ENCODE measurements around the gene PAX7. TPM values are rescaled to one million over a fixed set of nuclear protein-coding genes. Genes with fewer than 3 reads are reported as not detected.

Gene PAX7
- polyA plus RNA-seq, 1 donor, result 44.5 TPM

- DNase-seq (ENCODE audit: low read depth), result no peak
Measured at GRCh38 chr1:18640228-18641004, 9.8 kb downstream of the PAX7 start.

DNA sequence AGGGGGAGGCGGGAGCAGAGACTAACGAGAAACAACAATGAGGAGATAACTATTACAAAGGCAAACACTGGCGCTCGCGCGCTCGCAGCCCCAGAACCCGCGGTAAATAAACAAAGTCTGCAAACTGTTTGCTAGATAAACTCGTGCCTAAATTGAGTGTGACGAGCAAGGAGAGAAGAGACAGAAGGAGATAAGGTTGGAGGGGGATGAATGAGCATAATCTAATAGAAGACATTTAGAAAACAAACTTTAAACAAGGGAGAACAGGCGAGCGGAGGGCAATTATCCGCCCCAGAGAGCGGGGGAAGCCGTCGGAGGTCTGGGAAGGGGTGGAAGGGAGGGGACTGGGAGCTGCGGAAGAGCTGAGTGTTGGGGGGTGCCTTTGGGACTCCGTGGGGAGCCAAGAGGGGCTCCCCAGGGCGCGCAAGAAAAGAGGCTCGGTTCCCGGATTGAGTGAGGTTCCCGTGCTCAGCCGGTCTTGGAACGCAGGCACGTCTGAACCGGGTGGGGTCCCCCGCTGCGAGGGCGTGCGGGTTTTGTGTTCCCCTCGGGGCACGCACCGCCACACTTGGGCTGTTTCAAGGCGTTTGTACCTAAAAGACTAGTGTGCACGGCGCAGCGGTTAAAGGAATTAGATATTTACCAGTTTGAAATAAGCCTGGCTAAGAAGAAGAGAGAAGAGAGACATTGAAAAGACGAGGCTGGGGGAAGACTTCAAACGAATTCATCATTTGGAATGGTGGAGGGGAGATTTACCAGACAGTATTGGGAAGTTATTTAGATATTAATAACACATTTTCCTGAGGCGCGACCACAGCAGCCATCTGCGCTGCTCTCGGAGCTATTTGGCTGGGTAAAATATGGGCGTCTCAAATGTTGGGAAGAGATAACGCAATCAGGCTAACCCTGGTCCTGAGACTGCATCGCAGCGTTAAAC, 10.6 kb downstream of the PAX7 start:
- DNase-seq (ENCODE audit: low read depth), result no peak

DNA sequence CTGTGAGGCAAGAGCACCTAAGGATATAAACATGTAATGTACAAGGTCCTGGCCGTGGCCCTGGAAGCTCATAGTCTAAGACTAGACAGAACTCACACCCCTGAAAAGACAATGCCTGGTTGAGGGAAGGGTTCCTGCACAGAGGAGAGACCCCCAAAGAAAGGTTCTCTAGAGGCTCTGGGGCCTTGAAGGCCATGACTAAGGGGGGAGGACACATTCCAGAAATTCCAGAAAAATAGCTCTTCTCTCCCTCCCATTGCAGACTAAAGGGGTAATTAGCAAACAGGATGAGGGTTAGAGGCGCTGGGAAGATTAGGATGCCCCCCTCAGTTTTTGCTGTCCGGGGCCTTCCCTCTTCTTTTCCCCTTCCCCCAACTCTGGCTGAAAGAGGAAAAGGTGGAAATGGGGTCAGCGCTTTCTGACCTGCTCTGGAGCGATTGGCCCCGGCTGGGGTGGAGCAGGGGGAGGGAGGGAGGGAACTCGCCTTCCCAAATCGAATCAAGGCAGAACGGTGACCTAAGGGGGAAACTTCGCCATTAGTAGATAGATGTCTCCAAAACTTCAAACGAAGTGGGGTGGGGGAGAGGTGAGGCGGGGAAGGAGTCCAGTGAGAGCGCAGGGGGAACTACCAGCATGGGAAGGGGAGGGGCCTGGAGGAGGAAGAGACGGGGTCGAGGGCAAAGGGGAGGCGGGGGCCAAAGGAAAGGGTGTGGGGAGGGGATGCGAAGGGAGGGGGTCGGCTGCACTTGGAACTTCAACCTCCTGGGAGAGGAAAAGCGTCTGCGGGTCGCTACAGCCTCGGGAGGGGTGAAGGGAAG, 11.8 kb downstream of the PAX7 start:
- DNase-seq (ENCODE audit: low read depth), result no peak

DNA sequence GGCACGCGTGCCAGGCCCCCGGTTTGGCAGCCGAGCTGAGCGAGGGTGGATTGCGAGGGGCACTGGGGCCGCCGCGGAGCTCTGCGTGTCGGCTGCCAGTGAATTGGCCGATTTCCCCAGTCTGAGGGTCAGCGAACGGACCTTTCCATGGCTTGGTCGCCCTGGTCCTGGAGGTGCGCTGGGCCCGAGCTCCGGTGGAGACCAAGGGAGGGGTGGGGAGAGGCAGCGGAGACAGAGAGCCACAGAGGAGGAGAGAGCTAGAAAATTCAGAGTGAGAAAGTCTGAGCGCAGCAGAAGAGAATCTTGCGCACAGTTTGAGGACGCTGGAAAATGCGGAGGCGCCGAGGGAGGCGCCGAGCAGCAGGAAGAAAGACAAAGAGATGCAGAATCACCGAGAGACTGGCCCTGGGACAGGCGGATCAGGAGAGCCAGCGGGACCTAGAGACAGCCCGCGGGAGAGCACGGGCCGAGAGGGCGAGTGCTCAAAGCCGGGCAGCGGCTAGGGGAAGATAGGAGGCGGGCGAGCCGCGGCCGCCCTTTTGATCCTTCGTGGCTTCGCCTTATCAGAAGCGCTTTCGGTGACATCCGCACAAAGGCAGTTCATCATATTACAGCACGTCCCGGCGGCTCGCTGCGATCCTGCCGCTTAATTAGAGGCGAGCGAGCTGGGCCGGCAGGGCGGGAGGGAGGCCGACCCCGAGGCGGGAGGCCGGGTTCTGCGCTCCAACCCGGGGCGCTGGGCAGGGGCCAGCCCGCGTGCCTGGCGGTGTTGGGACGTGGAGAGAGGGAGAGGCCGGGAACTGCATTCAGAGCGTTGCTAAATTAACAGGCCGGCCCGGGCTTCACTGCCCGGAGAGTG, 12.7 kb downstream of the PAX7 start:
- no peak for DNase-seq (ENCODE audit: low read depth)

DNA sequence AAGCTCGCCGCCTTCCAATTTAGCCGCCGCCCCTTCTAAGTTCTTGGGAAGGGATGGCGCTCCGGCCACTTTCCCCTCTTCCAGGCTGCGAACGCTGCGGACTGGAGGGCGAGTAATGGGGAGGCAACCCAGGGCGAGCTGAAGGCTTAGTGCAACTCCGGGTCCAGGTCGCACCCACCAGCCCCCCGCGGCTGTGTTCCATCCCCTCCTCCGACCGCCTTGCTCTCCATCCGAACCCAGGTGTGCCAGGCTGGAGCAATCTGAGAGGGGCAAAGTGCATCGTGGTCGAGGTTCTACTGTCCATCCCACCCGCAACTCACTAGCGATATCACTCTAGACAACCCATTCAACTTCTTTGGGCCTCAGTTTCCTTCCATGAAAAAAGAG, 13.4 kb downstream of the PAX7 start:
- no peak for DNase-seq (ENCODE audit: low read depth)

- DNase-seq (ENCODE audit: low read depth), result no peak
Measured at GRCh38 chr1:18644446-18644845, 13.8 kb downstream of the PAX7 start.

GRCh38 chr1:18644973-18645746, 14.5 kb downstream of the PAX7 start:
- no peak for DNase-seq (ENCODE audit: low read depth)

DNA sequence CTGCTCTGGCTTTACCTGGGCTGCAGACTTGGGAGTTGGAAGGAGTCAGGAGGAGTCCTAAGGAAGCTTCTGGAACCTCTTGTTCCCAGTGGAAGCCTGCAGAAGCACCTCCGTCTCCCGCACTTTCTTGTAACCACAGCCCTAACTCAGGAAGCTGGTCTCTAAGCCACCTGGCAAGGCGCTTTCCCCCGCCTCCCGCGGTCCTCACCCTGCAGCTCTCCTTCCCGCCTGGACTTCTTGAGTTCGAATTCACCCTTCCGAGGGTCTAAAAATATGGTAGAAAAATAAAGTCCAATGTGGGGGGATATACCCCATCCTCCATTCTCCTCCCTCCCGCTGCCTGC, 15.1 kb downstream of the PAX7 start:
- DNase-seq (ENCODE audit: low read depth), result no peak

- no peak for DNase-seq (ENCODE audit: low read depth)
Measured at GRCh38 chr1:18646091-18646785, 15.6 kb downstream of the PAX7 start.

DNA sequence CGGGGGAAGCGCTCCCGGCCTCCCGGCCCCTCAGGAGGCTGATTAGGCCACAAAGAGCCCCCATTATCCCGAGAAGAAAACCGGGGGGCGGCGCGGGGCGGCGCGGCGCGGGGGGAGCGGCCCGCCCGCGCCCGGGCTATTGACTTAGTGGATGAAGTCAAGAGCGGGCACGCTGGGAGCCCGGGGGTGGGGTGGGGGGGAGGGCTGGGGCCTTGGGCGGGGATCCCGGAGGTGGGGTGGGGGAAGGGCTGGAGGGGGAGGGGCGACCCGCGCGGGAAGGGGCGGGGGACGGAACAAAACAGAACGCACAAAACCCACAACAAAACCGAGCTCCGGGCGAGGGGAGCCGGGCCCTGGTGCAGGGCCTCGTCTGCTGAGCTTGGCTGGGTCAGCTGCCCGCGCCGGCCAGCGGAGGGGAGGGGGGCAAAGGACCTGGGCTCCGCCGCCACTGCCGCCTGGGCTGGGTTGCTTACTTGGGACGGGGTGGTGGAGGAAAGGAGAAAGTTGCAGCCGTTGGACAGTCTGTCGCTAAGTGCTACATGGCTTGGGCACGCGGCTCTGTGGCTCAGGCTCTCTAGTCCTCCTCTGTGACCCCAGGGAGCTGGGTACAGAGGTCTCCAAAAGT, 16.3 kb downstream of the PAX7 start:
- DNase-seq (ENCODE audit: low read depth), result no peak

DNA sequence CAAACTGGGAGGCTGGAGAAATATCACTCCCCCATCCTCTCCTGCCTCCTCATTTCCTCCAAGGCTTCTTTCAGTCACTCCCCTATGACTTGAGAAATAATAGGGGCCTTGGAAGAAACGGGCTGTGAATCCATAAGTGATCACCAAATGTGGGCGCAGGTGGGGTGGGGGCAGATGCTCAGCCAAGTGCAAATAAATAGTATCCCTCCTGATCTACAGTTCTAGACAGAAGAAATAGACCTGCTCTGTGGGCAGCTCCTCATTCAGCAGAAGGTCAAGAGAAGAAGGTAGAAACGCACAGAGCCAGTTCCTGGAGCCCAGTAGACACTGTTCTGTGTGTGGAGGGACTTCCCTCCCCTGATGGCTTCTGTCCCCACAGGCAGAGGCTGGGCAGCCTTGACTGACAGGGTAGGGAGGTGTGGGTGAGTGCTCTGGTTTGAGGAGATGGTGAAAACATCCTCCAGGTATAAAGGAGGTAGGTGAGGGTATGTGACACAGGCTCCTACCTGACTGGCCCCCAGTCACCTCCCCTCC, 17.1 kb downstream of the PAX7 start:
- no peak for DNase-seq (ENCODE audit: low read depth)

DNA sequence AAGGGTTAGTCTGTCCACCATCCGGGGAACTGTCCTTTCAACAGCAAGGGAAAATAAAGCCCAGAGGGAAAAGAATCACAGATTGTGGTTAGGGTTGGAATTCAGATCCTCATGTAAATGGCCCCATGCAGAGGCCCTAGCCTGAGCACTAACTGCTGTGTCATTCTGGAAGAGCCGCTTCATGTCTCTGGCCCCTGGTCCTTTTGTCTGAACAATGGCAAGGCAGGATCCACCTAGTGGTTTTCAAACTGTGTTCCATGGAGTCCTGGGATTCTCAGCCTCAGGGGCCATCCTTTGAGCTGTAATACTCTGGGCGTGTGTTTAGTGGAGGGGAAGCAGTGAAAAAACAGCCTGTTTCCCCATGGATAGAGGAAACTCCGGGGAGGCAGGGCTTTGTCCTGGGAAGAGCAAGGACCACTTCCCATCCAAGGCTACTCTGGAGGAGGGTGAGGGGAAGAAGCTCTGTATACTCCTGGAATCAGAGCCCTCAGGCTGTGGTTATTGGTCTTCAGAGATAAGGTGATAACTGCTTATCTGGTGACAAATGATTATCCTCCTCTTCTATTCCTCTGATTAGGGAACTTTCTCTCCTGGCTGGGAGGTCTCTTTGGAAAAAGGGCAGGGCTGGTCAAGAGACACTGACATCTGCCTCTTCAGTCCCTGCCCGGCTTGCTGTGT, 19.2 kb downstream of the PAX7 start:
- no peak for DNase-seq (ENCODE audit: low read depth)

- DNase-seq (ENCODE audit: low read depth), result no peak
Measured at GRCh38 chr1:18651713-18652112, 21.1 kb downstream of the PAX7 start.

DNA sequence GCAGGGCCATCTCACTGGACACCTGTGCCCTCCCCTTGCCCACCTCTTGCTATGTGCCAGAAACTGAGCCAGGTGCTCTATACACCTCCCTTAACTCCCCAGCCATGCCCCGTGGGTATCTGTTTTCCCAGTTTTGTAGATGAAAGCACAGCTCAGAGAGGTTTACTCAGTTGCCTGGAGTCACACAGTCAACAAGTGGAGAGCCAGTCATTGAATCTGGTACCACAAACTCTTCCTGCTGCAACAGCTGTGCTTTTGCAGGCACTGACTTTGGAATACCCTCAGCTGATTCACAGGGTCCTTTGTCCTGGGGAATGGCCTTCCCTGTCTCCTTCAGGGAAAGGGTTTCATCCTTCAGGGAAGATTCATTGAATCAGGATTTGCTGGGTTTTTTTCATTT, 22.1 kb downstream of the PAX7 start:
- DNase-seq (ENCODE audit: low read depth), result no peak

DNA sequence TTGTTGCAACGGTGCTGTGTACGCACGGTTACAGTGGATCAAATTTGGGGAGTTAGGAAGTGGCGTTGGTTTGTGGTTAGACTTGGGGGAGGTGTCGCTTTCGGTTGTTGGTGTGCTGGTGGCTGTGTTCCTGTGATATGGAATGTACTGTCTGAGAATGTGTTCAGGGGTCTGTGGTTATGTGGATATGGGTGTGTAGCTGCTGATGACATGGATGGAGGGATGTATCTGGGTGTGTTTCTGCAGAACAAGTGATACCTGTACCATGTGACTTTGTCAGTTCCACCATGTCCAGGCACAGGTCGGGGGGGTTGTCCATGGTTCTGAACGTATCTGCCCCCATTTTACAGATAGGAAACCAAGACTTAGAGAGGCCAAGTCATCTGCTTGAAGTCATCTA, 22.7 kb downstream of the PAX7 start:
- no peak for DNase-seq (ENCODE audit: low read depth)

DNA sequence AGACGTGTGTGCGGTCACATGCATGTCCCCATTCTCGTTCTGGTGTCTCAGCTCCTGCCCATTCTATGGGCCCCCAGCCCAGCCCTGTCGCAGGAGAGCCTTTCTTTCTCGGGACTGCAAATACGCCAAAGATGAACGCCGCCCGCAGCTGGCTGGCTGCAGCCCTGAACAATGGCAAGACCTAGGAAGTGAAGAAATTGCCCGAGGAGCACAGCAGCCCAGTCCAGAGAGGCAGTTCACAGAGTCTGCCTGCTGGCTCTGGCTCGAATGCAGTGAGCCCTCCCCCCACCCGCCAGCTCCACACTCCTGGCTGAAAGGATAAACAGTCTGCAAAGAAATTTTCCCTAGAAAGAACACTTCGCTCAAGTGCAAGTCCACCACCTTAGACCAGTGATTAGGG, 23.3 kb downstream of the PAX7 start:
- DNase-seq (ENCODE audit: low read depth), result no peak

DNA sequence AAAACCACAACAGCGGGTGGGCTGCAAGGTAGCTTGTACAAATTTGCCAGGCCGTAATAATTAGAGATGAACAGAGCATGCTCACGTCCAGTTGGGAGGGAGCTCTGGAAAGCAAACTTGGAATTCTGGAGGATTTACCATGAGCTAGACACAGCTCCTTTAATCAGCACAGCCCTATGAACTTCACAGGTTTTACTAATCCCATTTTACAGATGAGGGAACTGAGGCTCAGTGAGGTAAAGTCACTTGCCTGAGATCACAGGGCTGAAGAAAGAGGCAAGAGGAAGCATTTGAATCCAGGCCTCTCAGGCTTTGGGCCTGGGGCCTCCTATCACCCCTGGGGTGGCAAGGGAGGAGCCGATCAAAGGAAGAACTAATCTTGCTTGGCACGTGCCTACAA, 24.0 kb downstream of the PAX7 start:
- no peak for DNase-seq (ENCODE audit: low read depth)

GRCh38 chr1:18657506-18658201, 27.0 kb downstream of the PAX7 start:
- no peak for DNase-seq (ENCODE audit: low read depth)

Measured in forelimb muscle (tissue), 1 donor.